SK-N-DZ (cell line): ENCODE results near the gene DYNC1H1.
"Not testable (repeated sequence)": the region's sequence is repeated elsewhere in the genome, so short reads cannot be mapped to it uniquely, and the experiment has no call there.

Experiments used
- DNase-seq: peaks from one replicate; pipeline ENCODE4 v3.0.0-alpha.2; 2015; ENCODE audit warnings: low spot score

The DYNC1H1 gene

DNA sequence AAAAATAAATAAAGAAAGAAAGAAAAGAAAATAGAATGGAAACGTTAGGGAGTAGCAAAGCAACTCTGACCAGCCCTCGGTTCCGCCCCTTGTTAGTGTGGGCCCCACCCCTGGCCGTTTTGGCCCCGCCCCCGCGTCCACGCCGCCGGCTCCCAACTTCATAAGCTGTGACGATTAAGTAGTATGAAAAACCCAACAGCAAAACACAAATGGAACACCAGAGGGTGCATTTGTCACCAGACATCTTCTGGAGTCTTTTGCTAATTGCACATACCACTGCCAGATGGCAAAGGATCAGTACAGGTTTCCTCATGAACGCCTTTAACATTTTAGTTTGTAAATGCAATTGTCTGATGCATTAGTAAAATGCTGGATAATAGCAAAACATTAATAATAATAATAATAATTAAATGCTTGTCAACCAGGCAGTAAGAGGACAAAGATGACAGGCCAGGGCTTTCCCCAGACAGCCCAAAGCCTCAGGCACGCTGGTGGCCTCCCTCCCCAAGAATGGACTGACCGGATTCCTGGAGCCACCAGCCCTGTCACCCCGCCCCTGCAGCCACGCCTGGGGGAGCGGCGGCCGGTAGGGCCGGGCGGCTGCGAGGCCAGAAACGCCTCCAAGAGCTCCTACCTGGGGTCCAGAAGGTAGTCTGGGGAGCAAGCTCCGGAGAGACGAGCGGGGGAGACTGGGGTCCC lies 98.9 kb downstream of the DYNC1H1 start:
- peak; percentile 76 for DNase-seq

GRCh38 chr14:102063808-102064429 lies 99.5 kb downstream of the DYNC1H1 start:
- no peak for DNase-seq

DNA sequence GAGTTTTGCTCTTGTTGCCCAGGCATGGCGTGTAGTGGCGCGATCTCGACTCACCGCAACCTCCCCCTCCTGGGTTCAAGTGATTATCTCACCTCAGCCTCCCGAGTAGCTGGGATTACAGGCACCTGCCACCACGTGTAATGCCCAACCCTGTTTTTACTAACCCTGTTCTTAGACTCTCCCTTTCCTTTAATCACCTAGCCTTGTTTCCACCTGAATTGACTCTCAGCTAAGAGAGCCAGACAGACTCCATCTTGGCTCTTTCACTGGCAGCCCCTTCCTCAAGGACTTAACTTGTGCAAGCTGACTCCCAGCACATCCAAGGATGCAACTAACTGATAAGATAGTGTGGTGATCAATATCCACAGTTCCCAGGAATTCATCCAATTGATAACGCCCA lies 100.2 kb downstream of the DYNC1H1 start:
- DNase-seq: not testable (repeated sequence)

DNA sequence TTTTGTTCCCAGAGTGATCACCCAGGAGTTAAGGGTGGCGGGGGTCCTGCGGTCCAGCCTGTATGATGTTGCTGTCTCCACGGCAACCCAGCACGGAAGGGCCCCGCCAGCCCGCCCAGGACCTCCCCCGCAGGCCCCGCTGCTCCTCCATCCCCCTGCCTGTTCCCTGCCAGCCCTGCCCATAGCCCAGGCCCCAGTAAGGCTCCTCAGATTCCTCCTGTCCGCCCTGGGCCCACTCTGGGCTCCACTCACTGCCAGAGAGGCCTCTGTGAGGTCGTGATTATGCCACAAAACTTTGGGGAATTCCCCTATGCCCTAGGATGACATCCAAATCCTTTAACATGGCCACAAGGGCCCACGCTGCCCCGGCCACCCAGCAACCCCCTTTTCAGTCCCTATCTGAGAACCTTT lies 101.7 kb downstream of the DYNC1H1 start:
- no peak for DNase-seq

GRCh38 chr14:102071283-102071998 lies 107.1 kb downstream of the DYNC1H1 start:
- no peak for DNase-seq

DNA sequence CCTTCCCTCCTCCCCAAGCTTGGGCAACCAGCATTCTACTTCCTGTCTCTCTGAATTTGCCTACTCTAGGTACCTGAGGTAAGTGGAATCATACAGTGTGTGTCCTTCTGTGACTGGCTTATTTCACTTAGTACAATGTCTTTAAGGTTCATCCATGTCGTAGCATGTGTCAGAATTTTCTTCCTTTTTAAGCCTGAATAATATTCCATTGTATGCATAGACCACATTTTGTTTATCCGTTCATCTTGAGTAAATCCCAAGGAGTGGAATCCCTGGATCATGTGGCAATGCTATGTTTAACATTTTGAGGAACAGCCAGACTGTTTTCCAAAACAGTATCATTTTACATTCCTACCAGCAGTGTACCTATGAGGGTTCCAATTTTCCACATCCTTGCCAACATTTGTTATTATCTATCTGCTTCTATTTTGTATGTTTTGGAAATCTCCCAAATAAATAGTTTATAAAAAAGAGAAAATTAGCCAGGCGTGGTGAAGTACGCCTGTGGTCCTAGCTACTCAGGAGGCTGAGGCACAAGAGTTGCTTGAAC lies 110.1 kb downstream of the DYNC1H1 start:
- no peak for DNase-seq

- DNase-seq: no peak
These were observed 110.8 kb downstream of the DYNC1H1 start for GRCh38 chr14:102075155-102075554.

DNA sequence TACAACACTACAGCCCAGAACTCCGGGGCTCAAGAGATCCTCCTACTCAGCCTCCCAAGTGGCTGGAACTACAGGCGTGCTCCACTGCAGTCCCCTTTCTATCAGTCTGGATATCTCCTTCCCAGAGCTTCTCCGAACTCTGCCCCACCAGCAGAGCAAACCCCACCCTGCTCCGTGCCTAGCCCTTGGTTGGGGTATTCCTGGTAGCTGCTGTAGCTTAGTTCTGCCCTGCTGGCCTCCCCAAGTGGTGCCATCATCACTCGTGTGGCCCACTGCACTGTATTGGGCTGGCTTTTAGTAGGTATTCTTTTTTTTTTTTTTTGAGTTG lies 113.0 kb downstream of the DYNC1H1 start:
- no peak for DNase-seq

DNA sequence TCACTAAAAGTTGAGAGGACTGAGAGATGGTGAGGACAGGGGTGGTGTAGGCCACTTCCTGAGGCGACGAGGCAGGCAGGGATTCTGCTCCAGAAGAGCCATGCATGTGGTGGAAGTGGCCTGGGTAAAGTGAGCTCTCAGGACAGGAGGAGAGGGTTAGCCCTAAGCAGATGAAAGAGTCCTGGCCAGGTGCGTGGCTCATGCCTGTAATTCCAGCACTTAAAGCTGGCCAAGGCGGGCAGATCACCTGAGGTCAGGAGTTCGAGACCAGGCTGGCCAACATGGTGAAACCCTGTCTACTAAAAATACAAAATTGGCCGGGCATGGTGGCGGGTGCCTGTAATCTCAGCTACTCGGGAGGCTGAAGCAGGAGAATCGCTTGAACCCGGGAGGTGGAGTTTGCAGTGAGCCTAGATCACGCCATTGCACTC lies 114.0 kb downstream of the DYNC1H1 start:
- DNase-seq: not testable (repeated sequence)

- no peak for DNase-seq
These were observed 114.7 kb downstream of the DYNC1H1 start for GRCh38 chr14:102078831-102079699.

GRCh38 chr14:102079700-102079979 lies 115.3 kb downstream of the DYNC1H1 start:
- DNase-seq: no peak

GRCh38 chr14:102080183-102081080 lies 116.1 kb downstream of the DYNC1H1 start:
- DNase-seq: no peak

GRCh38 chr14:102081231-102082080 lies 117.1 kb downstream of the DYNC1H1 start:
- no peak for DNase-seq

DNA sequence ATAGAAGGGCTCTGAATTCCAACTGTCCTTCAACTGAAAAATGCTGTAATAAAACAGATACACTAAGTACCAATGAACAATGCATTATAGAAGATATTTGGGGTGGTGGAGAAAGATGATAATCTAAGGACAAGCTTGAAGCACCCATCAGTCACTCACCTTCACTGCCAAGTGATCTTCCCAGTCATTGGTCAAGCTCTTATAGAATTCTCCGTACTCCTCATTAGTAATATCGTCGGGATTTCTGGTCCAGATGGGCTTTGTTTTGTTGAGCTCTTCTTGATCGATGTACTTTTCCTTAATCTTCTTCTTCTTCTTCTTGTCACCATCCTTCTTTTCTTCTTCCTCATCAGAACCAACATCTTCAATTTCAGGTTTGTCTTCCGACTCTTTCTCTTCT lies 120.1 kb downstream of the DYNC1H1 start:
- DNase-seq: not testable (repeated sequence)

DNA sequence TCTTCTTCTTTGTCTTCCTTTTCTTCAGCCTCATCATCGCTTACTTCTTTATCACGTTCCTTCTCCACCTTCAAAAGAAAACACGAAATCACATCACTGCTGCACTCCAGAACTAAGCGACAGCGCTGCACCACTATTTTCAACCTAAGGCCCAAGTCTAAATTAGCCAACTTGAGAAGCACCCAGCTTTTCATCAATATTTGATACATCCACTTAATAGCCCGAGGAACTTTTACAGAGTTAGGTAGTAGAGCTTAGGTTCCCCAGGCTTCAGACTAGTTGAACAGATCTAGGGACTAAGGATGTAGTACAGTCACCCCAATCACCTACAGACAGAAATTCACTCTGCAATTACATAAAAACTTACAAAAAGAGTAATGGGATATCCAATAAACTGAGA lies 120.6 kb downstream of the DYNC1H1 start:
- DNase-seq: no peak

DNA sequence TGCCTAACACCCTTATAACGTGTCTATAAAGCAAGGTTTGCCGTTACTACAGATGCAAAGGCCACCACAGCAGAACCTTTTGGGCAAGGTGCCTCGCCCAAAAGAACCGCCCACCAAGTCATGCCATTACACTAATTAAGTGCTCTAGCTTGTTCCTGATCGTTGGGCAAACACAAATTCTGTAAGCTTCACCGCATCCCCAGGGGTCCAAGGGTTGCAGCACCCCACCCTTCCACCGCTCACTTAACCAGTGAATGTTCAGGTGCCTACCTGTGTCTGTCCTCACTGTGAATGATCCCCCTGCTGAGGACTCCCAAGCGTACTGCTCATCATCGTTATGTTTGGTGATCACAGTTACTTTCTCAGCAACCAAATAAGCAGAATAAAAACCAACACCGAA lies 121.1 kb downstream of the DYNC1H1 start:
- DNase-seq: no peak

DNA sequence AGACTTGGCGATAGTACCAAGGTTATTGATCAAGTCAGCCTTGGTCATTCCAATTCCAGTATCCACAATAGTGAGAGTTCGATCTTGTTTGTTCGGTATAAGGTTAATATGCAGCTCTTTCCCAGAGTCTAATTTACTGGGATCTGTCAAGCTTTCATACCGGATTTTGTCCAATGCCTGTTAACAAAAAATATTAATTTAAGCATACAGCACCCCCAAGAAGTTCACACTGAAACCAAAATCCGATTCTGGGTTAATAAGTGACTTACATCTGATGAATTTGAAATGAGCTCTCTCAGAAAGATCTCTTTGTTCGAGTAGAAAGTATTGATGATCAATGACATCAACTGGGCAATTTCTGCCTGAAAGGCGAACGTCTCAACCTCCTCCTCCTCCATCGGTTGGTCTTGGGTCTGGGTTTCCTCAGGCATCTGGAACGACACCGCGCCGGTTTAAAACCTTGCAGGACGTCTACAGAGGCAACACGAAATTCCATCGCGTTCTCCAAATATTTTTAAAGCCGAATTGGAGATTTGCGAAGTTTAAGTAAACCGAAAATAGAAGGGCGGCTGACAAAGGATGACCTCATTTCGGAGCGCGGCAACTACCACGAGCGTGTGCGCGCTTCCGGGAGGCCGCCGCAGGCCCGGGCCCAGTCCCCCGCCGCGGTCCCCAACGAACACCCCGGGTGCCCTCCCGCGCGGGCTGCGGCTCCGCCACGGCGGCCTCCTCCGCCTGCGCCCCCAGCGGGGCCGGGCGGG lies 121.8 kb downstream of the DYNC1H1 start:
- DNase-seq: no peak

- no peak for DNase-seq
These were observed 122.3 kb downstream of the DYNC1H1 start for GRCh38 chr14:102086709-102086971.
